Measurements from ENCODE around the gene CCDC9B. TPM values are rescaled to one million over a fixed set of nuclear protein-coding genes. Genes with fewer than 3 reads are reported as not detected.

The CCDC9B gene
- total RNA-seq, 1 experiment from 2014 or later: 56.1 TPM

DNA sequence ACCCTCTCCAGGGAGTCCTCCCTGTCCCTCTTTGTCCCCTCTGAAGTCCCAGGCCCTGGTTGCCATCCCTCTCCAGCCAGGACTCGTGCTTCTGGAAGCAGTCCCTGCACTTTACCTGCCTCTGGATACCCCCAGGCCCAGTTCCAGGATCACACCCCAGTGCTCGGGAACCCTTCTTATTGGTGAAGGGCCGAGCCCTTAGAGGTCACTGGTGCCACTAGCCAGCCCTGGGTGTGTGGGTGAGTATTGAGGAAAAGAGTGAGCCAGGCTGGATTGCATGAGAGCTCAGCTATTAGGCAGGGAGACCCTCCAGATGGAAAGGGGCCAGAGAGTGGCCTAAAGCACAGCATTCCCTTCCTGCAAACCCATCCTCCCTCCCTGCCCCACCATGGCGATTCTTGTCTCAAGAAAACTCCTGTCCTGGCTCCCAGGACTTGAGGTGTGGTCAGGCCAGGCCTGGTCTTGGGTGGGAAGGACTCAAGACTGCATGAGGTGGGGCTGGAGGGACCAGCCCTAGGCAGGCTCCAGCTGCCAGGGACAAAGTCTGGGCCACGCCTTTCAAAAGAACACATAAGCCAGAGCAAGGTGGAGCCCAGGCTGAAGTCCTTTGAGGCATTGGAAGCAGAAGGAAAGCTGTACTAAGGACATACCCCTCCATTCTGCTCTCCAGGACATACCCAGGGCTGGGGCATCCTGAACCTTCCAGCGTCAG is 5.3 kb upstream of the CCDC9B start:
- CTCF ChIA-PET: no interaction called here
- Histone ChIP-seq H3F3A (ENCODE audit: low read length, unreplicated experiment) (peaks cover 11% of the 10 kb centered on the region), H3K79me2 (ENCODE audit: low read length) (peaks cover 8% of the 10 kb centered on the region), H3K27me3 (ENCODE audit: low read length) (no peaks in the 10 kb centered on the region), H3K4me1 (ENCODE audit: insufficient read depth, low read length) (peaks cover 71% of the 10 kb centered on the region), H3K36me3 (ENCODE audit: low read depth, low read length) (no peaks in the 10 kb centered on the region), H3K4me3 (ENCODE audit: low read length) (no peak overlapping the region), H3K4me2 (ENCODE audit: low read length) (no peak overlapping the region), H2AFZ (ENCODE audit: low read length) (no peak overlapping the region), H3K27ac (ENCODE audit: low read length) (peak overlapping the region; percentile 21; the same call in 1 of the 2 replicates), H3K9ac (ENCODE audit: low read length) (no peak overlapping the region), H3K9me2 (replicated peaks; ENCODE audit: low read length) (no peaks in the 10 kb centered on the region), H3K9me3 (ENCODE audit: low read length) (no peaks in the 10 kb centered on the region), H4K20me1 (ENCODE audit: low read length) (no peaks in the 10 kb centered on the region)
- no peak for ATAC-seq
- intact Hi-C loops (cut with micrococcal nuclease): loop anchor here (10.0 kb wide), 1 partner anchor 159 kb away; no protein-coding TSS in a partner anchor
- DNase-seq: no peak
- POLR2A ChIA-PET (ENCODE audit: unreplicated experiment): interaction anchor here (0.6 kb wide), 1 partner anchor 51 kb away, joined by 3 read pairs; no protein-coding TSS in a partner anchor
- TF ChIP-seq, protein P1, sequence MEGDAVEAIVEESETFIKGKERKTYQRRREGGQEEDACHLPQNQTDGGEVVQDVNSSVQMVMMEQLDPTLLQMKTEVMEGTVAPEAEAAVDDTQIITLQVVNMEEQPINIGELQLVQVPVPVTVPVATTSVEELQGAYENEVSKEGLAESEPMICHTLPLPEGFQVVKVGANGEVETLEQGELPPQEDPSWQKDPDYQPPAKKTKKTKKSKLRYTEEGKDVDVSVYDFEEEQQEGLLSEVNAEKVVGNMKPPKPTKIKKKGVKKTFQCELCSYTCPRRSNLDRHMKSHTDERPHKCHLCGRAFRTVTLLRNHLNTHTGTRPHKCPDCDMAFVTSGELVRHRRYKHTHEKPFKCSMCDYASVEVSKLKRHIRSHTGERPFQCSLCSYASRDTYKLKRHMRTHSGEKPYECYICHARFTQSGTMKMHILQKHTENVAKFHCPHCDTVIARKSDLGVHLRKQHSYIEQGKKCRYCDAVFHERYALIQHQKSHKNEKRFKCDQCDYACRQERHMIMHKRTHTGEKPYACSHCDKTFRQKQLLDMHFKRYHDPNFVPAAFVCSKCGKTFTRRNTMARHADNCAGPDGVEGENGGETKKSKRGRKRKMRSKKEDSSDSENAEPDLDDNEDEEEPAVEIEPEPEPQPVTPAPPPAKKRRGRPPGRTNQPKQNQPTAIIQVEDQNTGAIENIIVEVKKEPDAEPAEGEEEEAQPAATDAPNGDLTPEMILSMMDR (conservative IDR thresholded peaks at IDR 0.05; ENCODE audit: low read depth, low read length): no peak
- TF ChIP-seq EZH2 (IDR thresholded peaks at IDR 0.05; ENCODE audit: low read length, unreplicated experiment) (no peak), EZH2phosphoT487 (IDR thresholded peaks at IDR 0.05; ENCODE audit: borderline replicate concordance, low read length) (no peak)
- no TSS peak for BruUV-seq (replicated peaks)

DNA sequence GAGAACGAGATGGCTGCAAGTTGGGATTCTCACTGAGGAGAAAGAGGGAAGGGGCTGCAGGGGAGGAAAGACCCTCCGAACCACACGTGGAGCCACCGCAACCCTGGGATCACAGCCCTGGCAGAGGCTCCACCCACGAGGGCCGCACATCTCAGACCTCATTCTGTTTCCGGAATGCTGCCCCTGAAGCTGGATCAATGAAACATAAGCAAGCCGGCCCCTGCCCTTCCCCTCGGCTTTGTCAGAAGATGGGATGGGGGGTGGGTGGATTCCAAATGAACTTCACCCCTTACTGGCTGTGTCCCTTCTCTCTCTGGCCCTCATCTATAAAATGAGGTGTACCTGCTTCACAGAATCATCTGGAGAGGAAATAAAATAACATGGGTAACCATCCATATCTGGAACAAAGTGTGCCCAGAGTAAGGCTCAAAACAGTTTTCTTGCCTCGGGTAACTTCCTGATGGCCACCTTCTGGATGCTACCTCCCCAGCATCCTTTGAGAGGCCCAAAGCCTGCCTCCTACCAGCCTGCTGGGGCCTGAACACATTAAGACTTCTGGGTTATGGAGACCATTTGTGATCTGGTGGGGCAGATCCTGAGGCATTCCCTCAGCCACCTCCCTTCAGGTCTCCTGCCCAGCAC is 4.6 kb upstream of the CCDC9B start:
- no peaks in the 10 kb centered on the region for H4K20me1 ChIP-seq (ENCODE audit: low read length)
- ATAC-seq (no peak), DNase-seq (no peak)
- CTCF ChIA-PET: interaction anchor here (2.2 kb wide), 1 partner anchor 22 kb away, joined by 9 read pairs; no protein-coding TSS in a partner anchor
- TF ChIP-seq, protein P1 (conservative IDR thresholded peaks at IDR 0.05; ENCODE audit: low read depth, low read length): no peak
- TF ChIP-seq EZH2phosphoT487 (IDR thresholded peaks at IDR 0.05; ENCODE audit: borderline replicate concordance, low read length): no peak
- TF ChIP-seq EZH2 (IDR thresholded peaks at IDR 0.05; ENCODE audit: low read length, unreplicated experiment): no peak
- H3K9me3 ChIP-seq (ENCODE audit: low read length): no peaks in the 10 kb centered on the region
- no peaks in the 10 kb centered on the region for H3K36me3 ChIP-seq (ENCODE audit: low read depth, low read length)
- no peaks in the 10 kb centered on the region for H3K27me3 ChIP-seq (ENCODE audit: low read length)
- intact Hi-C loops (cut with micrococcal nuclease): loop anchor here (10.0 kb wide), 1 partner anchor 159 kb away; no protein-coding TSS in a partner anchor
- peaks cover 15% of the 10 kb centered on the region for H3K79me2 ChIP-seq (ENCODE audit: low read length)
- H3K9me2 ChIP-seq (replicated peaks; ENCODE audit: low read length): no peaks in the 10 kb centered on the region
- H3K4me3 ChIP-seq (ENCODE audit: low read length): no peak overlapping the region
- no TSS peak for BruUV-seq (replicated peaks)
- H3K4me1 ChIP-seq (ENCODE audit: insufficient read depth, low read length): peaks cover 77% of the 10 kb centered on the region
- H2AFZ ChIP-seq (ENCODE audit: low read length): no peak overlapping the region
- no peak overlapping the region for H3K9ac ChIP-seq (ENCODE audit: low read length)
- peak overlapping the region; percentile 100 for H3K27ac ChIP-seq (ENCODE audit: low read length)
- peaks cover 11% of the 10 kb centered on the region for H3F3A ChIP-seq (ENCODE audit: low read length, unreplicated experiment)
- H3K4me2 ChIP-seq (ENCODE audit: low read length): no peak overlapping the region
- POLR2A ChIA-PET (ENCODE audit: unreplicated experiment): no interaction called here
